Esophagus (tissue), 2 donors: ENCODE data around the gene FAN1. TPM values are rescaled to one million over a fixed set of nuclear protein-coding genes. Genes with fewer than 3 reads are reported as not detected.

Experiments used
- H3K27ac ChIP-seq, 2 donors: one replicate each; pipeline ENCODE4 v1.5.1; 2013; ENCODE audit warnings: low read depth in 2 of 2, mild to moderate bottlenecking in 2 of 2, inconsistent platforms in 1 of 2, low read length in 1 of 2, moderate library complexity in 1 of 2
- H3K27me3 ChIP-seq, 2 donors: one replicate each; pipeline ENCODE4 v1.6.1; 2013; ENCODE audit warnings: low read length in 2 of 2, control low read depth in 1 of 2, mild to moderate bottlenecking in 1 of 2; ENCODE audit not compliant: insufficient read depth in 2 of 2, control insufficient read depth in 1 of 2
- H3K36me3 ChIP-seq, 2 donors: one replicate each; pipeline ENCODE4 v1.6.1; 2013; ENCODE audit warnings: low read length in 1 of 2; ENCODE audit not compliant: control insufficient read depth in 2 of 2, insufficient read depth in 2 of 2
- H3K4me1 ChIP-seq, 2 donors: one replicate each; pipeline ENCODE4 v1.6.1; 2013; ENCODE audit warnings: low read length in 1 of 2; ENCODE audit not compliant: control insufficient read depth in 2 of 2, insufficient read depth in 2 of 2
- H3K4me3 ChIP-seq, 2 donors: one replicate each; pipeline ENCODE4 v1.5.1; 2013; ENCODE audit warnings: low read length in 2 of 2, mild to moderate bottlenecking in 2 of 2, low read depth in 1 of 2, moderate library complexity in 1 of 2
- H3K9me3 ChIP-seq, 2 donors: one replicate each; pipeline ENCODE4 v1.6.1; 2013; ENCODE audit warnings: mild to moderate bottlenecking in 2 of 2, low read depth in 1 of 2, low read length in 1 of 2, moderate library complexity in 1 of 2; ENCODE audit not compliant: control insufficient read depth in 2 of 2, insufficient read depth in 1 of 2
- WGBS, 2 donors: extraction: QIAGEN DNeasy Blood & Tissue Kit; methylation state at CpG; one replicate each; pipeline ENCODE4 v1.1.7; 2013; 5-methylcytosine and 5-hydroxymethylcytosine counted together
- polyA plus RNA-seq, 2 donors: library from polyadenylated mRNA; stranded (reverse); fragments of 200-250 nt; gene quantifications; one replicate each; pipeline ENCODE4 v1.2.3, GENCODE V29; 2013
- donor health status: healthy with polysubstance abuse.
- donor health status: Bipolar disorder and iron deficiency.

Gene FAN1
- polyA plus RNA-seq, 2 donors = 6.6 to 8.3 TPM

GRCh38 chr15:30926161-30926560, 22.4 kb downstream of the FAN1 start:
- Histone ChIP-seq H3K4me3 (no peak overlapping the region), H3K27me3 (no peaks in the 10 kb centered on the region), H3K4me1 (no peaks in the 10 kb centered on the region), H3K27ac (no peak overlapping the region), H3K9me3 (no peaks in the 10 kb centered on the region), H3K36me3 (peaks cover 11 to 56% of the 10 kb centered on the region in 2 donors)
- 94 to 95% methylated on average over 8 of the region's 8 CpGs for WGBS, 2 donors

GRCh38 chr15:30927148-30927761, 23.5 kb downstream of the FAN1 start:
- no peaks in the 10 kb centered on the region for H3K27me3 ChIP-seq
- no peak overlapping the region for H3K27ac ChIP-seq
- H3K36me3 ChIP-seq = peaks cover 11 to 51% of the 10 kb centered on the region in 2 donors
- H3K9me3 ChIP-seq = no peaks in the 10 kb centered on the region
- no peaks in the 10 kb centered on the region for H3K4me1 ChIP-seq
- WGBS, 2 donors = 86 to 90% methylated on average over 7 of the region's 7 CpGs
- no peak overlapping the region for H3K4me3 ChIP-seq

- H3K4me3 ChIP-seq = no peak overlapping the region
Observed at GRCh38 chr15:30928076-30928475, 24.4 kb downstream of the FAN1 start.

GRCh38 chr15:30929064-30929669, 25.5 kb downstream of the FAN1 start:
- Histone ChIP-seq H3K4me3 (no peak overlapping the region), H3K36me3 (peaks cover 6 to 43% of the 10 kb centered on the region in 2 donors), H3K9me3 (no peaks in the 10 kb centered on the region), H3K27ac (no peak overlapping the region), H3K27me3 (no peaks in the 10 kb centered on the region), H3K4me1 (no peaks in the 10 kb centered on the region)
- 74 to 77% methylated on average over 10 of the region's 10 CpGs for WGBS, 2 donors

More at GRCh38 chr15:30928076-30928475, 24.4 kb downstream of the FAN1 start:
- peaks cover 8 to 51% of the 10 kb centered on the region in 2 donors for H3K36me3 ChIP-seq
- H3K9me3 ChIP-seq = no peaks in the 10 kb centered on the region
- no peak overlapping the region for H3K27ac ChIP-seq
- H3K4me1 ChIP-seq = no peaks in the 10 kb centered on the region
- H3K27me3 ChIP-seq = no peaks in the 10 kb centered on the region
- WGBS, 2 donors = 83 to 88% methylated on average over 5 of the region's 5 CpGs

DNA sequence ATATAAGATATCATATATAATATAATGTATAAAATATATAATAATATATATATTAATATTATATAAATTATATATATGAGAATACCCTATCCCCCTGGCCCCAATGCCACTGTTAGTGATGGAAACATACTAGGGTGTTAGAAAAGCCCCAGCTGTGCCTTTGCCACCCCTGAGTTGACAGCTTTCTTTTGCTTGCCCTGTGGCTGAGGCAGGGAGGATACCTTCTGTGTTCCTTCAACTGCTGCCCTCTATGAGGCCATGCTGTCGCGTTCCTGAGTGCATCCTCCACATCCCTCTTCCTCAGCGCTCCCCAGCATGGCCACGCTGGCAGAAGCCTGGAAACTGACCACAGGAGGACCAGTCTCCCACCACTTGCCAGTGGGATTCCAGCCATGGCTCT, 26.3 kb downstream of the FAN1 start:
- Histone ChIP-seq H3K27me3 (no peaks in the 10 kb centered on the region), H3K4me1 (no peaks in the 10 kb centered on the region), H3K4me3 (no peak overlapping the region), H3K9me3 (no peaks in the 10 kb centered on the region), H3K36me3 (peaks cover 0 to 37% of the 10 kb centered on the region in 2 donors), H3K27ac (no peak overlapping the region)
- 97% methylated on average over 4 of the region's 4 CpGs for WGBS, 2 donors

DNA sequence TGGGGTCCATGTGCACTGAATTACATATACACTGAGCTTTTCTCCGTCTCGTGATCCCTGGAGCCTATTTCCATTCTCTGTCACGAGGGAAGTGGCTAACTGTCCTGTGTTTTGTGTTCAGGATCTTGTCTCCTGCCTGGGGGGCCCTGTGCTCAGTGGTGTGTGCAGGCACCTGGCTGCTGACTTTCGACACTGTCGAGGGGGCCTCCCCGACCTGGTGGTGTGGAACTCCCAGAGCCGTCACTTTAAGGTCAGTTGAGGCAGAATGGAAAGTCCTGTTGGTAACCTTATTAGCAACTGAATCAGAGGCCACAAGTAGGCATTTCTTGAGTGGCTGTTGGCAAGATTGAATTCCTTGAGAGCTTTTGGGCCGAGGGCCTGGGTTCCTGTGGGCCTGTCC, 26.7 kb downstream of the FAN1 start:
- Histone ChIP-seq H3K9me3 (no peaks in the 10 kb centered on the region), H3K36me3 (peaks cover 0 to 32% of the 10 kb centered on the region in 2 donors), H3K27me3 (no peaks in the 10 kb centered on the region), H3K4me1 (no peaks in the 10 kb centered on the region), H3K4me3 (no peak overlapping the region), H3K27ac (no peak overlapping the region)
- 91 to 93% methylated on average over 8 of the region's 8 CpGs for WGBS, 2 donors

DNA sequence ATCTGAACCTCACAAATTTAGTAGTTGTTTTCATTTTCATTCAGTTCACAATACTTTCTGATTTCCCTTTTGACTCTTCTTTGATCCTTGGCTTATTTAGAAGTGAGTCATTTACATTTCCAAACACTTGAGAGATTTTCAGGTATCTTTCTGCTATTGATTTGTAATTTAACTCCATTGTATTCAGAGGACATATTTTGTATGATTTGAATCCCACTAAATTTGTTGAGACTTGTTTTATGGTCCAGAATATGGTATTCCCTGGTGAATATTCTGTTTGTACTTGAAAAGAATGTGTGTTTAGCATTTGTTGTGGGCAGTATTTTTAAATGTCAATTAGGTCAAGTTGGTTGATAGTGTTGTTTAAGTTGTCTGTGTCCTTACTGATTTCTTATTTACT, 29.6 kb downstream of the FAN1 start:
- no peak overlapping the region for H3K27ac ChIP-seq
- H3K4me3 ChIP-seq = no peak overlapping the region
- H3K36me3 ChIP-seq = peaks cover 0 to 18% of the 10 kb centered on the region in 2 donors
- no peaks in the 10 kb centered on the region for H3K9me3 ChIP-seq
- no peaks in the 10 kb centered on the region for H3K27me3 ChIP-seq
- H3K4me1 ChIP-seq = no peaks in the 10 kb centered on the region

DNA sequence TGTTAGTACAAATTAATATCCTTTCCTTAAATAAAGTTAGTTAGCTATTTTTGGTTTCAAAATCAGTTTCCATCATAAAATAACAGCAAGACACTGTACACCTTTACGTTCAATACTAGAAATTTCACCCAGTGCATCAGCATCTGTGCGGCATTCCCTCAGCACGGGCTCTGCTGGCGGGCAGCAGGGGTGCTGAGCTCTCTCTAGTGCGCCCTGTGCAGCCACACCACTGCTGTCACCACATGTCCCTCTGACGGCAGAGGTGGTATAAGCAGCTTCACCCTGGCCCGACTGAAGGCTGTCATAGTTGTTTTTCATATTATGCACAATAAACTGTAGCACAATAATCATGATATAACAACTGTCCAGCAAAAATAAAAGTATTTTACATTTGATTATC, 35.4 kb downstream of the FAN1 start:
- Histone ChIP-seq H3K27ac (no peak overlapping the region), H3K27me3 (no peaks in the 10 kb centered on the region), H3K9me3 (no peaks in the 10 kb centered on the region), H3K4me1 (no peaks in the 10 kb centered on the region), H3K36me3 (peaks cover 22 to 30% of the 10 kb centered on the region in 2 donors), H3K4me3 (no peak overlapping the region)
- 96% methylated on average over 7 of the region's 7 CpGs for WGBS, 2 donors

- H3K27ac ChIP-seq = no peak overlapping the region
- no peaks in the 10 kb centered on the region for H3K9me3 ChIP-seq
- 57 to 58% methylated on average over 4 of the region's 4 CpGs for WGBS, 2 donors
- H3K4me1 ChIP-seq = no peaks in the 10 kb centered on the region
- no peak overlapping the region for H3K4me3 ChIP-seq
- H3K27me3 ChIP-seq = no peaks in the 10 kb centered on the region
- peaks cover 22 to 34% of the 10 kb centered on the region in 2 donors for H3K36me3 ChIP-seq
Observed at GRCh38 chr15:30940359-30940758, 36.6 kb downstream of the FAN1 start.

DNA sequence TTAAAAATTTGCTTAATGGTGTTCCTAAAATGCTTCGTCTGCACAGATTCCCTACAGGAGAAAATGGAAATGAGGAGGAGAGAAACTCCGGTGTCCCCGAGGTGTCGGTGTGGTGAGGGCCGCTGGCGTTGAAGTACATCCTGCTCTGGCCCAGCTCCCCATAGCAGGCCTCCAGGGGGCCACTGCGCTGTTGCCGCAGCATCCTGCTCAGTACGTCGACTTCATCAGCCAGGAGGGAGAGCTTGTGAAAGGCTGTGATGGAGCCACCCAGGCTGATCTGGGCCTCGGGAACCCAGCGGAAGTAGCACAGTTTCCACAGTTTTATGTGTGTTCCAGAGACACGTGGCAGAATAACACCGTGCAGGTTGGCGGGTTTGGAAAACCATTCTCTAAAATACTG, 37.8 kb downstream of the FAN1 start:
- WGBS, 2 donors = 89 to 95% methylated on average over 15 of the region's 15 CpGs
- Histone ChIP-seq H3K36me3 (peaks cover 22 to 43% of the 10 kb centered on the region in 2 donors), H3K27me3 (no peaks in the 10 kb centered on the region)

More for the DNA sequence above, 37.8 kb downstream of the FAN1 start:
- Histone ChIP-seq H3K9me3 (no peaks in the 10 kb centered on the region), H3K4me3 (no peak overlapping the region), H3K4me1 (no peaks in the 10 kb centered on the region), H3K27ac (no peak overlapping the region)
